RWPE1 (cell line): ENCODE results near the gene HOXB6.

Experiments used
- CTCF ChIA-PET: fragments of 350-600 bp; sonication (Branson Sonifier 250); formaldehyde crosslinking; extraction: SDS; loops from one replicate; lab custom pipeline; 2021; lab: Yijun Ruan, JAX
- POLR2A ChIA-PET: fragments of 400-600 bp; formaldehyde crosslinking; extraction: SDS; loops from one replicate; lab custom pipeline; 2020; ENCODE audit warnings: antibody characterized with exemption; ENCODE audit not compliant: low non-redundant PET; lab: Yijun Ruan, JAX
- DNase-seq: peaks from one replicate; pipeline ENCODE4 v3.0.0; 2012; ENCODE audit warnings: low spot score
- H3K27ac ChIP-seq: fragments of 450-650 bp; 2 replicates; pipeline ENCODE4 v1.5.1; 2017
- TF ChIP-seq, protein P1 (sequence below): fragments of 450-650 bp; conservative IDR thresholded peaks from 2 replicates; pipeline ENCODE4 v1.5.1; 2017; ENCODE audit warnings: low read depth, mild to moderate bottlenecking

Gene HOXB6

DNA sequence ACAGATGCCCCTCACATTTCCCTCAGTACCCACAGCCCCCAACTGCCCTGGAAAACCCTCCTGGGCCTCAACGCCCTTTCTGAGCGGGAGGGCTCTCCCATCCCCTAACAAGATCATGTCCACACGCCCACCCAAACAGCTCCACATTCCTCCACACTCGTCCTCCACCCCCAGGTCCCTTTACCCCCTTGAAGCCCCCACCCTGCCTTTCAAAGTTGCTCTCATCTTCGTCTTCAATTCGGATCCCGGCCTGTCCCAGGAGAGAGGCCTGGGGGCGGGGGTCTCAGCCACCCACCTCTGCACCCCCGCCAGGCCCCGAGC lies 41.0 kb downstream of the HOXB6 start:
- DNase-seq, result no peak
- CTCF ChIA-PET, result no interaction called here
- no peak overlapping the region for H3K27ac ChIP-seq
- TF ChIP-seq, protein P1, sequence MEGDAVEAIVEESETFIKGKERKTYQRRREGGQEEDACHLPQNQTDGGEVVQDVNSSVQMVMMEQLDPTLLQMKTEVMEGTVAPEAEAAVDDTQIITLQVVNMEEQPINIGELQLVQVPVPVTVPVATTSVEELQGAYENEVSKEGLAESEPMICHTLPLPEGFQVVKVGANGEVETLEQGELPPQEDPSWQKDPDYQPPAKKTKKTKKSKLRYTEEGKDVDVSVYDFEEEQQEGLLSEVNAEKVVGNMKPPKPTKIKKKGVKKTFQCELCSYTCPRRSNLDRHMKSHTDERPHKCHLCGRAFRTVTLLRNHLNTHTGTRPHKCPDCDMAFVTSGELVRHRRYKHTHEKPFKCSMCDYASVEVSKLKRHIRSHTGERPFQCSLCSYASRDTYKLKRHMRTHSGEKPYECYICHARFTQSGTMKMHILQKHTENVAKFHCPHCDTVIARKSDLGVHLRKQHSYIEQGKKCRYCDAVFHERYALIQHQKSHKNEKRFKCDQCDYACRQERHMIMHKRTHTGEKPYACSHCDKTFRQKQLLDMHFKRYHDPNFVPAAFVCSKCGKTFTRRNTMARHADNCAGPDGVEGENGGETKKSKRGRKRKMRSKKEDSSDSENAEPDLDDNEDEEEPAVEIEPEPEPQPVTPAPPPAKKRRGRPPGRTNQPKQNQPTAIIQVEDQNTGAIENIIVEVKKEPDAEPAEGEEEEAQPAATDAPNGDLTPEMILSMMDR, result no peak
- POLR2A ChIA-PET, result no interaction called here

DNA sequence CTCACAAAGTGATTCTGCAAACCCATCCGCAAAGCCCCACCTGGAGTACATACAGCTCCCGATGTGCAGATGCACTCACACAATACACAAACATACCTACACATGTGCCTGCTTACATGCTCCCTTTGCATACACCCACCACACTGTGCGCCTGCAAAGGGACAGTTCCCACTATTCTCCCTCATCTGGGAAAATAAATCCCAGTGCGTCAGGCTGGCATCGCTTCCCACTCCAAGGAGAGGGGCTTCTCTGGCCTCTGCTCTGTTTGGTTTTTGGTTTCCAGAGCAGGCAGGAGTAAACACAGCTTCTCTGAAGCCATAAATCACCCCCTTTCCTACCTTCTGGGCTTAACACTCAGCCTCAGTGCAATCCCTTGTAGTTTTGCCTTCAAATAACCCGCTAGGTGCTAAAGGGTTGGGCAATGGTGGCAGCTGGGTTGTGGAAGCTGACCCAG lies 41.4 kb downstream of the HOXB6 start:
- DNase-seq, result no peak

DNA sequence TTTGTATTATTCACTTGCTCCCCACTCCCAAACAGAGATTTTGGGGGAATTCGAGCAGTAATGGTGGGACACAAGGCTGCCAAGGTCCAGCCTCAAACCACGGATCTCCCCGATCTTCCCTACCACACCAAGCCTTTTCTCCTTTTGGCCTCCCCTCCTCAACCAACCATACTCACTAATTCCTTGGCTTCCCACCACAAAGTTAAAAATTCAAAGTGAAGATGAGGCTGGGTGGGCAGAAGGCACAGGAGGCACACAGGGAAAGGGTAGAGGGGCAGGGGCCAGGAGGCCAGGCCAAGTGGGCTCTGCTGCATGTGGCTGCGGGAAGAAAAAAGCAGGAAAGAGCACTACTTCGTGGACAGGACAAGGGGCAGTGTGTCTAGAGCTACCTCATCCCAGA lies 41.9 kb downstream of the HOXB6 start:
- ChIA-PET POLR2A (no interaction called here), CTCF (interaction anchor here (0.6 kb wide), 2 partner anchors 12 to 19 kb away, joined by 3 to 4 read pairs; no protein-coding TSS in a partner anchor)
- no peak for DNase-seq
- TF ChIP-seq, protein P1, result no peak
- no peak overlapping the region for H3K27ac ChIP-seq

More for the DNA sequence above, 41.4 kb downstream of the HOXB6 start:
- ChIA-PET POLR2A (no interaction called here), CTCF (no interaction called here)
- TF ChIP-seq, protein P1, result no peak
- H3K27ac ChIP-seq, result no peak overlapping the region

DNA sequence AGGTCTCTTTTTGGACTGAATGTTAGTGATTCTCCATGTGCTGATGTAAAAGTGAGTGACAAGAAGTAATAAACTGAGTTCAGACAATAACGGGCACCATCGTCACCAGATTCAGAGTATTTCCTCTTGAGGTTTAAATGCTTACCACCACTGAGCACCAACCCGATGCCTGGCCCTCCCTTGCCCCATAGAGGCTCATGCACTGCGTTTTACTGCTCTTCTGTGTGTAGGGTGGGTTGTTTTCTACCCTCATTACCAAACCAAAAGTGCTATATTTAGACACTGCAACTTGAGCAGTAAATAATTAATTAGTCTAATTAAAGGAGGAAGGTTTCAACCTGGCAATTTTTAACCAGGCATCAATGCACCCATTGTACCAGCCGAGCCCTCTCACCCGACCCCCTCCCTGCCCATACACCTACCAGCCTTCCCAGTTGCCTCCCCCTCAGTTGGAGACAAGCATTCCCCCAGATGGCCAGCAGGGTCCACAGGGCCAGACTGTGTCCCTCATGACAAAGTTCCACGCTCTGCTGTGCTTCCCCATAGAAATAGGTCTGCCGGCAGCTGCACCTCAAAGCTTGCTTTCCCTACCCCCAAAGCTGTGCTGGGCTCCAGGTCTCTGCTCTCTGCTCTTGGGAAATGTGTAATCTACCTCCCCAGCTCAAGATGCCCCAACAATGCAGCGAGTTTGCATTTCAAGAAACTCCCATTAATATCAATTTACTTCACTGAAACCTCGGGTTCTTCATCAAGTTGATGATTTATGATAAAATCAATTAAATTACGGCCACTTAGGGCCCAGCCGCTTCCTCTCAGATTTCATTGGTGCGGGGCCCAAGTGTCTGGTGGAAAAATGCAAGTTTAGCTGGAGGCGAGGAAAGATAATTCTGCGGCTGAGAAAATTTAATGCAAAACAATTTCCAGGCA lies 42.6 kb downstream of the HOXB6 start:
- POLR2A ChIA-PET, result no interaction called here
- CTCF ChIA-PET, result interaction anchor here (0.6 to 0.9 kb wide), 4 partner anchors 13 to 63 kb away, joined by 3 to 4 read pairs (median 3); no protein-coding TSS in a partner anchor
- TF ChIP-seq, protein P1, result no peak
- H3K27ac ChIP-seq, result no peak overlapping the region
- DNase-seq, result no peak

DNA sequence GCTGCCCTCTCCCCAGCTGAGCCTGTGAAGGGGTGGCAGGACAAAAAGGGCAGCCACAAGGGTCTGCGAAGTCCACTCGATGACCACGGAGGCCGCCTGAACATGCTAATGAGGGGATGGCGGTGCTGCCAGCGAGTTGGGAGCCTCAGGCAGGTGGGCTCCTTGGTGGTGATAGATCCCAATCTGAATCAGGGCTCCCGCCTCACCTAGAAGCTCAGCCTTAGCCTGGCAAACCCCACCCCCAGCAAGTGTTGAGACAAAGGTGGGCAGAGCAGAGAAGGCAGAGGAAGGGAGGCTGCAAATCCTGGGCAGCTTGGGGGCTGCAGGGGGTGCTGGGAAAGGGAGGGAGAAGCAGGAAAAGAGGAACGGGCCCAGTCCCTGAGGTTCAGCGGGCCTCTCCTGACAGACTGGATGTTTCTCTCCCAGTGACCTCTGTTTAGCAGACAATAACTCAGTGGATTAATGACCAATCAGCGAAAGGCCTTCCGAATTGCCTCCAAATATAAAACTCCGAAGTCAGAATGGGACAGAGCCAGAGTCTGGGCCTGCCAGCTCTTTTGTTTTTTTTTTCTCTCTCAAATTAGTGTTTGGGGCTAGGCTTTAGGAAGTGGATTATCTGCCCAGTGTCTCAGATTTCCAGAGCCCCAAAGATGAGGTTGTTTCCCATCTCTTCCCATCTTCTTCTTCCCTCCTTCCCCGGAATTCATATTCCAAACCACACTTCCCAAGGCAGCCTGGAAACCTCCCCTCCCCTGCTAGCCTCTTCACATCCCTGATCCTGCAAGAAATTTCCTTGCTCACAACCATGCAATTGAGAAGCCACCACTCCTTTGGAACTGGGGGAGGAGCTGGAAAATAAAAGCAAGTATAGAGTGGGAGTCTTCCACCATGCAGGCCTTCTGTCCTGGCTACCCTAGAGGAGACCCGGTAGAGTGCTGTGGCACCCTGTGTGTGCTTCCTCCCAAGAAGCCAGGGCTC lies 44.7 kb downstream of the HOXB6 start:
- POLR2A ChIA-PET, result no interaction called here
- TF ChIP-seq, protein P1, result no peak
- no peak for DNase-seq
- CTCF ChIA-PET, result no interaction called here
- no peak overlapping the region for H3K27ac ChIP-seq

DNA sequence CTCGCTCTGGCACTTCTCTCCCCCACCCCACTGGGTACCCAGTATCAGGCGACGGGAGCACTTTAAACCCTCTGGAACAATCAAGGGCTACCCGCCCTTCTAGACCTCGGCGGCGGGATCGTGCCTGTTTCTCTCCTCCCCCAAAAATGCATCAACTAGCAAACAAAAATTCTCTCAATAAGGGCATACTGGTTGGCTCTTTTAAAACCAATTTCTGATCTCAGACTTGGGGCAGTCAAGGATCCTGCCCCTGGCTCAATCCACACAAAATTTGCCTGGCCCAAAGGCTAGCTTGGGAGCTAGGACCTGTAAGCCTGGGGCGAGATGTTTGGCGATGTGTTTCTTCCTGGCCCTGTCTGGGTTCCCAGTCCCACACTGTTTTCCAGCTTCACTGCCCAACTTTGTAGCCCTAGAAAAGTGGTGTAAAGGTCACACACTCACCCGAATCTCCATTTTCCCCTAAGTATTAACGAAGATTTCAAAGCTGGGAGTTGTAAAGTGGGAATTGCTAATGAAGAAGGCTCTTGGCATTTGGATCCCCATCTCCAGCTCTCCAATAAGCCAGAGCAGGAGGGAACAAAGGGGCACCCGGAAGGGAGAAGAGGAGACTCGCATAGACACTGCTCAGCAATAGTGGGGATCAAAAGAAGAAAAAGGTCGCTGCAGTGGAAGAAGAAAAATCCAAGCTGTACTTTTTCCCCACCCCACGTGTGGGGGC lies 45.5 kb downstream of the HOXB6 start:
- POLR2A ChIA-PET, result no interaction called here
- no peak overlapping the region for H3K27ac ChIP-seq
- CTCF ChIA-PET, result no interaction called here
- TF ChIP-seq, protein P1, result no peak
- no peak for DNase-seq
